Activated CD8-positive, alpha-beta memory T cell treated with anti-CD3 and anti-CD28 coated beads, Interleukin-2, amount 10 ng/mL, durations not matched to agents 7 days and 5 days (primary cell): ENCODE measurements around the gene KLRC2. TPM values are rescaled to one million over a fixed set of nuclear protein-coding genes. Genes with fewer than 3 reads are reported as not detected.

ENCODE experiments used
- ATAC-seq: fragments of 150-1000 bp; cut with Tn5 transposase; one replicate; pipeline ENCODE4 v1.10.0; 2021; ENCODE audit warnings: moderate library complexity
- CTCF ChIA-PET: fragments of 350-600 bp; sonication (Branson Sonifier 250); formaldehyde crosslinking; loops from one replicate; lab custom pipeline; 2021; ENCODE audit warnings: antibody characterized with exemption; lab: Charles Lee
- DNase-seq: peaks from one replicate; pipeline ENCODE4 v3.0.0-alpha.2; 2020
- H3K27ac Mint-ChIP-seq: one replicate; pipeline ENCODE4 v1.8.0; 2021; ENCODE audit warnings: mild to moderate bottlenecking, mixed read lengths
- H3K27me3 Mint-ChIP-seq: one replicate; pipeline ENCODE4 v1.8.0; 2021; ENCODE audit warnings: mixed read lengths
- H3K36me3 Mint-ChIP-seq: one replicate; pipeline ENCODE4 v1.8.0; 2021; ENCODE audit warnings: mild to moderate bottlenecking, mixed read lengths
- H3K4me1 Mint-ChIP-seq: one replicate; pipeline ENCODE4 v1.8.0; 2021; ENCODE audit warnings: mixed read lengths
- H3K4me3 Mint-ChIP-seq: one replicate; pipeline ENCODE4 v1.8.0; 2021; ENCODE audit warnings: mild to moderate bottlenecking, moderate library complexity, mixed read lengths
- H3K9me3 Mint-ChIP-seq: one replicate; pipeline ENCODE4 v1.8.0; 2022; ENCODE audit warnings: low read depth, mixed read lengths
- total RNA-seq, 2 experiments: library from RNA; stranded (reverse); gene quantifications; one replicate each; pipeline ENCODE4 v1.2.3, GENCODE V29; 2021

Gene KLRC2
- total RNA-seq, 2 experiments from 2014 or later = 6.8 to 23.4 TPM

DNA sequence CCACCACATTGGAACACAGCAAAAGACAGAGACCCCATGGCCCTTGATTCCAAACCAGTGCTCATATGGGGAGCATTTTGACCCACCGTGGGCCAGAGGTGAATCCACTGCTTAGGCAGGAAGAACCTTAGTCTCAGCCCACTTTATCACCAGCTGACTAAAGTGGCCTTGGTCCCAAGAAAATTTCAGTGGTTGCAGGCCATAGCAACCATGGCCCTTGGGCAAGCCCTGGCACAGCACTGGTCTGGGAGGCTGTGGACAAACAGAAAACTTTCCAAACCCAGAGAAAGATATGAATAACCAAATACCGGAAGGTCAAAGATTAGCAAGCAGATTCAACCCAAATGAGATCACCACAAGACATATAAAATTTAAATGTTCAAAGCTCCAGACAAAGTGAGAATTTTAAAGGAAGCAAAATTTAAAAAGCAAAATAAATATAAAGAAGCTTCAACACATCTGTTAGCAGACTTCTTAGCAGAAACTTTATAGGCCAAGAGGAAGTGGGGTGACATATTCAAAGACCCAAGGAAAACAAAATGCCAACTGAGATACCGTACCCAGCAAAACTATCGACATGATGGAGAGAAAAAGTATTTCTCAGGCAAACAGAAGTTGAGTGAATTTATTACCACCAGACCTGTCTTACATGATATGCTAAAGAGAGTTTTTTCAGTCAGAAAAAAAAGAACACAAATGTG is 53.7 kb downstream of the KLRC2 start:
- no peaks in the 10 kb centered on the region for H3K9me3 Mint-ChIP-seq
- peaks cover 87% of the 10 kb centered on the region for H3K36me3 Mint-ChIP-seq
- peaks cover 78% of the 10 kb centered on the region for H3K4me1 Mint-ChIP-seq
- ATAC-seq (peak; percentile 28), DNase-seq (peak; percentile 61)
- H3K27ac Mint-ChIP-seq = peak overlapping the region; percentile 96
- peak overlapping the region; percentile 91 for H3K4me3 Mint-ChIP-seq
- CTCF ChIA-PET = interaction anchor here (1.3 to 2.6 kb wide), 3 partner anchors 10 to 71 kb away, joined by 3 to 8 read pairs (median 7); no protein-coding TSS in a partner anchor
- H3K27me3 Mint-ChIP-seq = no peaks in the 10 kb centered on the region

Other genes starting within 250 kb of the KLRC2 start
- 10 to 100 TPM; 29.3 to 47.5 TPM for gene GABARAPL1, start 223.1 kb downstream of the KLRC2 start, total RNA-seq
- 10 to 100 TPM; 60.0 to 95.9 TPM for gene KLRD1, start 128.1 kb downstream of the KLRC2 start, total RNA-seq
- 100 to 1,000 TPM; 135 to 195 TPM for gene KLRK1, start 46.0 kb downstream of the KLRC2 start, total RNA-seq
- 10 to 100 TPM; 29.2 to 33.7 TPM for gene KLRC4, start 26.3 kb downstream of the KLRC2 start, total RNA-seq
- 1 to 10 TPM; 6.2 to 9.9 TPM for gene KLRC3, start 15.4 kb downstream of the KLRC2 start, total RNA-seq
- gene KLRC1, start 17.4 kb upstream of the KLRC2 start, total RNA-seq = 10 to 100 TPM; 15.9 to 17.8 TPM
- under 1 TPM; 0.58 to 0.87 TPM for gene EIF2S3B, start 69.9 kb upstream of the KLRC2 start, total RNA-seq
- gene MAGOHB, start 177.6 kb upstream of the KLRC2 start, total RNA-seq = 10 to 100 TPM; 53.3 to 77.2 TPM
- 10 to 100 TPM in 1 of 2 experiments, 1 to 10 TPM in 1; 8.4 to 16.1 TPM for gene STYK1, start 238.0 kb upstream of the KLRC2 start, total RNA-seq